ENCODE results near the gene STXBP4. TPM values are rescaled to one million over a fixed set of nuclear protein-coding genes. Genes with fewer than 3 reads are reported as not detected.

The STXBP4 gene
- total RNA-seq, 6 experiments from 2014 or later, result 9.4 to 12.9 (median 11.4) TPM

DNA sequence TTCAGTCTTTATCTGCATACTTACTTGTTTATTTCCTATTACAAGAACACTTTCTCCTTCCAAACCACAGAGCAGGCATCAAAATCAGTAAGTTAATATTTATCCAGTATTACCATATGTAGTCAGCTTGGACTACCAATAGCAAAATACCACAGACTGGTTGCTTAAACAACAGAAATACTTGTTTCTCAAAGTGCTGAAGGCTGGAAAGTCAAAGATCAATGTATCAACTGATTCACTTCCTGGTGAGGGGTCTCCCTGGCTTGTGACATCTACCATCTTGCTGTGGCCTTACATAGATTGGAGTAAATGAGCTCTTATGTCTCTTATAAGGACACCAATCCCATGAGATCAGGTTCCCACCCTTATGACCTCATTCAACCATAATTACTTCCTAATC is 2.6 kb downstream of the STXBP4 start:
- H3K27me3 Mint-ChIP-seq (ENCODE audit: insufficient read depth), result peaks cover 1% of the 10 kb centered on the region; the same call in 1 of the 2 replicates
- no peak overlapping the region for H3K27ac Mint-ChIP-seq
- no peak for DNase-seq
- peaks cover 12% of the 10 kb centered on the region for H3K4me1 Mint-ChIP-seq (ENCODE audit: low read depth)
- TF ChIP-seq, protein P1, sequence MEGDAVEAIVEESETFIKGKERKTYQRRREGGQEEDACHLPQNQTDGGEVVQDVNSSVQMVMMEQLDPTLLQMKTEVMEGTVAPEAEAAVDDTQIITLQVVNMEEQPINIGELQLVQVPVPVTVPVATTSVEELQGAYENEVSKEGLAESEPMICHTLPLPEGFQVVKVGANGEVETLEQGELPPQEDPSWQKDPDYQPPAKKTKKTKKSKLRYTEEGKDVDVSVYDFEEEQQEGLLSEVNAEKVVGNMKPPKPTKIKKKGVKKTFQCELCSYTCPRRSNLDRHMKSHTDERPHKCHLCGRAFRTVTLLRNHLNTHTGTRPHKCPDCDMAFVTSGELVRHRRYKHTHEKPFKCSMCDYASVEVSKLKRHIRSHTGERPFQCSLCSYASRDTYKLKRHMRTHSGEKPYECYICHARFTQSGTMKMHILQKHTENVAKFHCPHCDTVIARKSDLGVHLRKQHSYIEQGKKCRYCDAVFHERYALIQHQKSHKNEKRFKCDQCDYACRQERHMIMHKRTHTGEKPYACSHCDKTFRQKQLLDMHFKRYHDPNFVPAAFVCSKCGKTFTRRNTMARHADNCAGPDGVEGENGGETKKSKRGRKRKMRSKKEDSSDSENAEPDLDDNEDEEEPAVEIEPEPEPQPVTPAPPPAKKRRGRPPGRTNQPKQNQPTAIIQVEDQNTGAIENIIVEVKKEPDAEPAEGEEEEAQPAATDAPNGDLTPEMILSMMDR (IDR thresholded peaks at IDR 0.05), result no peak
- H3K4me3 Mint-ChIP-seq, result no peak overlapping the region
- no peaks in the 10 kb centered on the region for H3K9me3 Mint-ChIP-seq
- H3K36me3 Mint-ChIP-seq (ENCODE audit: low read depth), result 0 out of 2 replicates have a peak, but pooled peaks cover 2% of the 10 kb centered on the region

DNA sequence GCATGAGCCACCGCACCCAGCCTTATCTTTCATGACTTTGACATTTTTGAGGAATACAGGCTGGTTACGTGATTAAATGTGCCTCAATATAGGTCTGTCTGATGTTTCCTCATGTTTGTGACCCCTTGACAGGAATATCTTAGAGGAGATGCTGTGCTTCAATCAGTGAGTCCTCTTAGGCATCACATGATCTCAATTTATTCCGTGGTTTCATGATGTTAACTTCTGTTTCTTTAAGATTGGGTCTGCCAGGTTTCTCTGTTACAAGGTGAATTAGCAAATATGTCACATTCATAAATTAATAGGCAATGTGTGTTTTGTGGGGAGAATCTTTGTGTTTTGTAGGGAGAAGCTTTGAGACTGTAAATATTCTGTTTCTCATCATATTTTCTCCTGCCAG is 3.3 kb downstream of the STXBP4 start:
- peaks cover 4% of the 10 kb centered on the region for H3K4me1 Mint-ChIP-seq (ENCODE audit: low read depth)
- TF ChIP-seq, protein P1 (IDR thresholded peaks at IDR 0.05), result no peak

DNA sequence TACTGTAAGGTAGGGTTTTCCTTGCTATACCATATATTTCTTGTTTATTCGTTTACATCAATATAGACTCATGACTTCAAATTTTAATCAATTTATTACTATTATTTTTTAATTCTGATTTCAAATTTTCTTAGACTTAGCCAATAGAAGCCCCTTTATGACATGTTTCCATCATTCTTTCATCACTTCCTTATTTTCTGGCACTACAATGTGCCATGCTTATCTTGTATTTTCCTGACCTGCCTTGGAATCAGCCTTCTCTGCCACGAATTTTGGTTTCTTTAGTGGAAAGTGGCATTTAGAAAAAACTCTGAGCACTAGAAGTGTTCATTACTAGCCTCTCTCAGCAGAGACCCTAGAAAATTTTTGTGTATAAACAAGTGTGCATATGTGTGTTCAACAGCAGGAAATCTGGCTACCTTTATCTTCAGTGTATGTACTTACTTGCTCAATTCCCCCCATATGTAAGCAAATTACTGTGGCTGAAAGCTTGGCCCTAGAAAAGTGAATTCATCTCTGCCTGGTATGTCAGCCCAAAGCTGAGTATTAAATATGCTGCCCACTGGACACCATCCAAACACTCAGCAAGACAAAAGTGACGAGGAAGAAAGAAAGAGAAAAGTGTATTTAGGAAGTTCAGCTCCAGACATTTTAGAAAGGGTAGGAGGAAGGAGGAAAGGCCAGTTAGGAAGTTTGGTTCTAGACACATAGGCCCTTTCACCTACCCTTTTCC is 4.0 kb downstream of the STXBP4 start:
- Mint-ChIP-seq H3K36me3 (ENCODE audit: low read depth) (no peaks in the 10 kb centered on the region), H3K27me3 (ENCODE audit: insufficient read depth) (peaks cover under 1% of the 10 kb centered on the region; the same call in 1 of the 2 replicates), H3K4me1 (ENCODE audit: low read depth) (no peaks in the 10 kb centered on the region), H3K4me3 (no peak overlapping the region), H3K27ac (no peak overlapping the region), H3K9me3 (no peaks in the 10 kb centered on the region)
- DNase-seq, result no peak
- TF ChIP-seq, protein P1 (IDR thresholded peaks at IDR 0.05), result no peak

More for the DNA sequence above, 3.3 kb downstream of the STXBP4 start:
- Mint-ChIP-seq H3K36me3 (ENCODE audit: low read depth) (no peaks in the 10 kb centered on the region), H3K4me3 (no peak overlapping the region), H3K27ac (no peak overlapping the region), H3K27me3 (ENCODE audit: insufficient read depth) (peaks cover 1% of the 10 kb centered on the region; the same call in 1 of the 2 replicates), H3K9me3 (no peaks in the 10 kb centered on the region)
- no peak for DNase-seq

DNA sequence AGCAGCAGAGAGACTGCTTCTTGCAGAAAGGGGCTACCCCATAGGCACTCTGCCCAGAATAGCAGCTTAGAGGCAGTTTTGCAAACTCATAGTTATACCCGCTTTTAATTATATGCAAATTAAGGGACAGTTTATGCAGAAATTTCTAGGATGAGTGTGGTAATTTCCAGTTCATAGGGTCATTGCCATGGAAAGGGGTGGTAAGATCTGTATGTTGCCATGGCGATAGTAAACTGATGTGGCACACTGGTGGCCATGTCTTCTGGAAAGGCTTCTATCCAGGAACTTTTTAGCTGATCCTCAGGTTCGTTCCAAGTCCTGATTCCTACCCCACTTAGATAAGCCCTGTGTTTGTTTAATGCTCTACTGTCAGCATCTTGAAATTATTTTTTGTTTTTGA is 6.2 kb downstream of the STXBP4 start:
- DNase-seq, result no peak
- no peaks in the 10 kb centered on the region for H3K4me1 Mint-ChIP-seq (ENCODE audit: low read depth)
- H3K36me3 Mint-ChIP-seq (ENCODE audit: low read depth), result 0 out of 2 replicates have a peak, but pooled peaks cover 5% of the 10 kb centered on the region
- no peak overlapping the region for H3K27ac Mint-ChIP-seq
- no peaks in the 10 kb centered on the region for H3K9me3 Mint-ChIP-seq
- TF ChIP-seq, protein P1 (IDR thresholded peaks at IDR 0.05), result no peak
- no peaks in the 10 kb centered on the region for H3K27me3 Mint-ChIP-seq (ENCODE audit: insufficient read depth)
- no peak overlapping the region for H3K4me3 Mint-ChIP-seq

DNA sequence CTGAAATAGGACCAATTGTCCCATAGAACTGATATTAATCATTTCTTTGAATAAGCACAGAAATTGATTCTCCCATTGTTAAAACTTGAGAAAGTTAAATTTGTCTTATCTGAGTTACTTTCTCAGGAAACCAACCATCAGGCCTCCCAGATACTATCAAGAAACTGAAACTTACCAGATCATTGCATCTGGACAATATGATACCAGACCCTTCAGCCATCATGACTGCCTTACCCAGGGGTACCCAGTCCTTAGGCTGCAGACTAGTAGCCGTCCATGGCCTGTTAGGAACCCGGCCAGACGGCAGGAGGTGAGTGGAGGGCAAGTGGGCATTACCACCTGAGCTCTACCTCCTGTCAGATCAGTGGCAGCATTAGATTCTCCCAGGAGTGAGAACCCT is 7.8 kb downstream of the STXBP4 start:
- no peak for DNase-seq
- Mint-ChIP-seq H3K27ac (no peak overlapping the region), H3K36me3 (ENCODE audit: low read depth) (0 out of 2 replicates have a peak, but pooled peaks cover 13% of the 10 kb centered on the region), H3K27me3 (ENCODE audit: insufficient read depth) (no peaks in the 10 kb centered on the region), H3K9me3 (peaks cover 8% of the 10 kb centered on the region; the same call in 1 of the 2 replicates), H3K4me1 (ENCODE audit: low read depth) (no peaks in the 10 kb centered on the region), H3K4me3 (no peak overlapping the region)
- TF ChIP-seq, protein P1 (IDR thresholded peaks at IDR 0.05), result no peak

Data from HFFc6 (cell line).